Ectodermal cell (in vitro differentiated cells): ENCODE measurements around the gene CCDC81.

Experiments
- H3K27ac ChIP-seq: 2 replicates; pipeline ENCODE4 v1.7.0; 2013; ENCODE audit warnings: mild to moderate bottlenecking, low read depth, low read length; ENCODE audit not compliant: insufficient read depth, poor library complexity, severe bottlenecking
- H3K27me3 ChIP-seq: 2 replicates; pipeline ENCODE4 v1.7.0; 2013; ENCODE audit warnings: mild to moderate bottlenecking, low read length; ENCODE audit not compliant: insufficient read depth, control insufficient read depth, poor library complexity, severe bottlenecking
- H3K36me3 ChIP-seq: one replicate; pipeline ENCODE4 v1.7.0; 2013; ENCODE audit warnings: low read length; ENCODE audit not compliant: control insufficient read depth, insufficient read depth
- H3K4me1 ChIP-seq: one replicate; pipeline ENCODE4 v1.7.0; 2013; ENCODE audit warnings: low read length; ENCODE audit not compliant: control insufficient read depth, insufficient read depth
- H3K4me3 ChIP-seq: 2 replicates; pipeline ENCODE4 v1.7.0; 2013; ENCODE audit warnings: low read depth, low read length, control low read depth; ENCODE audit not compliant: insufficient read depth
- H3K9me3 ChIP-seq: 2 replicates; pipeline ENCODE4 v1.7.0; 2013; ENCODE audit warnings: mild to moderate bottlenecking, low read length, moderate library complexity; ENCODE audit not compliant: control insufficient read depth
- WGBS, 2 experiments: methylation state at CpG; one replicate each; pipeline ENCODE4 v1.1.7; 2013; ENCODE audit warnings: missing lambda C conversion rate in 2 of 2; 5-methylcytosine and 5-hydroxymethylcytosine counted together

Gene CCDC81

GRCh38 chr11:86460461-86461385 lies 86.0 kb downstream of the CCDC81 start:
- Histone ChIP-seq H3K9me3 (no peaks in the 10 kb centered on the region), H3K27ac (no peak overlapping the region), H3K4me3 (no peak overlapping the region), H3K4me1 (peaks cover 13% of the 10 kb centered on the region), H3K36me3 (no peaks in the 10 kb centered on the region), H3K27me3 (no peaks in the 10 kb centered on the region)
- 72 to 78% methylated on average over 9 of the region's 9 CpGs for WGBS, 2 experiments

GRCh38 chr11:86461892-86462291 lies 87.2 kb downstream of the CCDC81 start:
- Histone ChIP-seq H3K36me3 (no peaks in the 10 kb centered on the region), H3K4me1 (peaks cover 9% of the 10 kb centered on the region), H3K9me3 (no peaks in the 10 kb centered on the region), H3K4me3 (no peak overlapping the region), H3K27me3 (no peaks in the 10 kb centered on the region), H3K27ac (no peak overlapping the region)
- 88 to 100% methylated on average over 1 of the region's 1 CpG for WGBS, 2 experiments

- WGBS, 2 experiments, result 89 to 92% methylated on average over 7 of the region's 7 CpGs
- H3K27me3 ChIP-seq, result no peaks in the 10 kb centered on the region
- peaks cover 9% of the 10 kb centered on the region for H3K4me1 ChIP-seq
- H3K36me3 ChIP-seq, result no peaks in the 10 kb centered on the region
- no peak overlapping the region for H3K4me3 ChIP-seq
- no peaks in the 10 kb centered on the region for H3K9me3 ChIP-seq
- H3K27ac ChIP-seq, result no peak overlapping the region
These were observed 88.4 kb downstream of the CCDC81 start for GRCh38 chr11:86463120-86463519.

- H3K27me3 ChIP-seq, result no peaks in the 10 kb centered on the region
- H3K9me3 ChIP-seq, result no peaks in the 10 kb centered on the region
- no peak overlapping the region for H3K27ac ChIP-seq
- H3K4me3 ChIP-seq, result no peak overlapping the region
- whole genome bisulfite sequencing, 2 experiments, result 95 to 96% methylated on average over 5 of the region's 5 CpGs
- no peaks in the 10 kb centered on the region for H3K36me3 ChIP-seq
- H3K4me1 ChIP-seq, result peaks cover 9% of the 10 kb centered on the region
These were observed 89.3 kb downstream of the CCDC81 start for GRCh38 chr11:86463955-86464354.

DNA sequence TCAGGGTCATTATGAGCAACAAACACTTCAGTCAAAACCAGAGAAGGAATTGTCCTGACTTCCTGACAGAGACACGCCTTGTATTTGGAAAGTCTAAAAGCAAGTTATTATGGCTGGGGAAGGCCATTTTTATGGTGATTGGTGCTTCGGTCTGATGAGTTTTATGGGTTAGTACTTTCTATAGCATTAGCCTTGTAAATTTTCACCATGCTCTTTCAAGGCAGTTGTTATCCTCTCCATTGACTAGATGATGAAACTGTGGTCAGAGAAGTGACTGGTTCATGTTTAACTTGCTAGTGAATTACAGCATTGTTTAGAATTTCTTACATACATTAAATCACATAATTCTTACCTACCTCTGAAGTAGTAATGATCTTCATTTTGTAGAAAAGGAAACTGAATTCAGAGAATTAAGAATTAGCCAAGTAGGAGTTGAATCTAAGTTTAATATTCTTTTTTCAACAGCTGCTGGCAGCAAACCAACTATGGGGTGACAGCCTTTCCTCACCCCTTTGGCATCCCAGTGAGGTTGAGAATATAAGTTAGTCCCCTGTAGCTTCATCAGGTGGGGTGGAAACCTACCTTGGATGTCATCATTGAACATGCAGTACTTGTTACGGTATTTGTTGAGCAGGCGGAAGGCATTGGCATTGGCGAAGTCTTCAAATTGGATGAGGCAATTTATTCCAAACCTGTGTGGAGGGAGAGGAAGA lies 90.0 kb downstream of the CCDC81 start:
- Histone ChIP-seq H3K9me3 (no peaks in the 10 kb centered on the region), H3K36me3 (no peaks in the 10 kb centered on the region), H3K4me1 (peaks cover 9% of the 10 kb centered on the region), H3K27ac (no peak overlapping the region), H3K27me3 (no peaks in the 10 kb centered on the region), H3K4me3 (no peak overlapping the region)
- WGBS, 2 experiments, result 96 to 99% methylated on average over 5 of the region's 5 CpGs

- H3K4me1 ChIP-seq, result no peaks in the 10 kb centered on the region
- no CpG with 5 or more reads among the region's 1 CpG for WGBS, 2 experiments
- H3K36me3 ChIP-seq, result no peaks in the 10 kb centered on the region
- no peak overlapping the region for H3K4me3 ChIP-seq
- no peak overlapping the region for H3K27ac ChIP-seq
- H3K27me3 ChIP-seq, result no peaks in the 10 kb centered on the region
- no peaks in the 10 kb centered on the region for H3K9me3 ChIP-seq
These were observed 93.5 kb downstream of the CCDC81 start for GRCh38 chr11:86468169-86468568.

DNA sequence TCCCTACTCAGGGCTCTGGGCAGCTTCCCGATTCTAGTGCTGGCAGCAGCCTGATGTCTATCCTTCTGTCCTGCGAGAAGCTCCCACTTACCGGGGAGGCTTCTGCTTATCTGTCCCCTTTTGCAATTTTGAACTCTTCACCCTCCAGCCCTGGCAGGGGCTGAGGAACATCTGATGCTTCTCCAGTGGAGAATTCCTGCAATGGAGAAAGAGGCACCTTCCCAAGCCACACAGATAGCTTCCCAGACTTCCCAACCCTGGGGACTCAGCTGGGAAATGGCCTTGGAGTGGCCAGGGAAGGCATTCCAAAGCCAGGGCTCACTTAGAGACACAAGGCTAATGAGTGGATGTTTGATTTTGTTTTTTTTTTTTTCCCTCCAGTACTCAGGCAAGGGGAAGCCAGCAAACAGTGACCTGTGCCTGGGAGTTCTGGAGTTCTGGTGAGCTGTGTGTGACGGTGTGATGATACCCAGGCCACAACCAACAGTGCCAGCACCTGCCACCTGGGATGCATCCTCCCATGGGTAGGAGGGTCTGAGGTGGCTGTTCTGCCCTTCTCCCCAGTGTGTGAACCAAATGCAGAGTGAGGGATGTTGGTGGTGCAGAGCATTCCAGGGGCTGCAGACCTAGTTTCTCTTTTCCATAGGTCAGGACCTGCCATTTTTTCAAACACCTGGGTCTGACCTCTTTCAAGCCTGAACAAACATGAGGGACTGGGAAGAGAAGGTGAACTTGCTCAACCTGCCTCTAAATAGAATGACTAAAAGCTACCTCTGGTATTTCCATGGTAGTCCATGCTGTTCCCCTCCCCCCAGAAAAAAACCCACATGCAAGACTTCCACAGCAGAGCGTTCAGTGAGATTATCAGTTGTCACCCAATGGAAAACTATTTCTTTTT lies 95.1 kb downstream of the CCDC81 start:
- no peak overlapping the region for H3K27ac ChIP-seq

More for the DNA sequence above, 95.1 kb downstream of the CCDC81 start:
- no peak overlapping the region for H3K4me3 ChIP-seq
- H3K4me1 ChIP-seq, result no peaks in the 10 kb centered on the region
- WGBS, 2 experiments, result 96% methylated on average over 5 of the region's 5 CpGs
- no peaks in the 10 kb centered on the region for H3K27me3 ChIP-seq
- H3K9me3 ChIP-seq, result no peaks in the 10 kb centered on the region
- no peaks in the 10 kb centered on the region for H3K36me3 ChIP-seq
